ENCODE results near the gene NFIA. TPM values are rescaled to one million over a fixed set of nuclear protein-coding genes. Genes with fewer than 3 reads are reported as not detected.
A peak's percentile ranks its signal among the peaks of the same experiment; 100 is the strongest.

NFIA gene
- total and polyA plus RNA-seq, 2 donors (not counting 1 experiment from before 2014, with no cell fraction given): 0.28 to 0.54 TPM

GRCh38 chr1:61254634-61255357, 172.4 kb downstream of the NFIA start:
- H3K9me3 Mint-ChIP-seq (ENCODE audit: insufficient read depth): no peaks in the 10 kb centered on the region
- H3K27ac ChIP-seq (ENCODE audit: low read length in 2 of 2): no peak overlapping the region
- H4K20me1 ChIP-seq (ENCODE audit: control insufficient read depth, insufficient read depth, low read length, poor library complexity, severe bottlenecking): no peaks in the 10 kb centered on the region
- peaks cover 9% of the 10 kb centered on the region for H3K27me3 Mint-ChIP-seq
- H3K4me2 ChIP-seq (replicated peaks; ENCODE audit: low read depth, low read length, poor library complexity, severe bottlenecking): peak overlapping the region; percentile 9
- no peaks in the 10 kb centered on the region for H3K36me3 ChIP-seq (replicated peaks in 1 of 2; ENCODE audit: control extremely low read depth in 1 of 2, control insufficient read depth in 1 of 2, extremely low read depth in 1 of 2, insufficient read depth in 2 of 2, low read length in 1 of 2)
- intact Hi-C loops (cut with micrococcal nuclease): no loop called here
- WGBS (ENCODE audit: insufficient coverage): 0% methylated on average over 3 of the region's 6 CpGs
- no peaks in the 10 kb centered on the region for H3K27me3 ChIP-seq (replicated peaks in 1 of 4; ENCODE audit: control extremely low read depth in 1 of 4, control insufficient read depth in 3 of 4, insufficient read depth in 4 of 4, low read length in 3 of 4)
- H3K4me1 Mint-ChIP-seq: peaks cover 12% of the 10 kb centered on the region
- ChIA-PET POLR2A (no interaction called here), CTCF (no interaction called here)
- no peak for DNase-seq
- no peaks in the 10 kb centered on the region for H3K9me3 ChIP-seq (ENCODE audit: control extremely low read depth in 1 of 3, control insufficient read depth in 2 of 3, insufficient read depth in 1 of 3, low read length in 2 of 3)
- peaks cover 0 to 5% of the 10 kb centered on the region in 2 donors for H3K4me1 ChIP-seq (ENCODE audit: control insufficient read depth in 2 of 2, insufficient read depth in 2 of 2, low read length in 2 of 2)
- no peak overlapping the region for H3K4me3 ChIP-seq (ENCODE audit: control extremely low read depth in 1 of 5, extremely low read depth in 1 of 5, insufficient read depth in 1 of 5, low read depth in 2 of 5, low read length in 4 of 5)
- no peak overlapping the region for H3K9ac ChIP-seq (ENCODE audit: low read length)
- TF ChIP-seq EZH2 (IDR thresholded peaks at IDR 0.05; ENCODE audit: borderline replicate concordance, insufficient read depth, low read depth, low read length, poor library complexity, severe bottlenecking): no peak
- no peak for TF ChIP-seq CTCF (IDR thresholded peaks at IDR 0.05)
- H3K79me2 ChIP-seq (ENCODE audit: control insufficient read depth, insufficient read depth, low read length): no peaks in the 10 kb centered on the region
- H3K4me3 Mint-ChIP-seq: no peak overlapping the region
- no peak overlapping the region for H3K27ac Mint-ChIP-seq
- H2AFZ ChIP-seq (ENCODE audit: insufficient read depth, low read depth, low read length, poor library complexity, severe bottlenecking): peak overlapping the region; percentile 9
- no peak for ATAC-seq (ENCODE audit: low read depth)

- Histone ChIP-seq H3K9me3 (ENCODE audit: control extremely low read depth in 1 of 3, control insufficient read depth in 2 of 3, insufficient read depth in 1 of 3, low read length in 2 of 3) (no peaks in the 10 kb centered on the region), H3K4me3 (ENCODE audit: control extremely low read depth in 1 of 5, extremely low read depth in 1 of 5, insufficient read depth in 1 of 5, low read depth in 2 of 5, low read length in 4 of 5) (no peak overlapping the region), H4K20me1 (ENCODE audit: control insufficient read depth, insufficient read depth, low read length, poor library complexity, severe bottlenecking) (no peaks in the 10 kb centered on the region), H2AFZ (ENCODE audit: insufficient read depth, low read depth, low read length, poor library complexity, severe bottlenecking) (peak overlapping the region; percentile 9), H3K79me2 (ENCODE audit: control insufficient read depth, insufficient read depth, low read length) (no peaks in the 10 kb centered on the region), H3K4me1 (ENCODE audit: control insufficient read depth in 2 of 2, insufficient read depth in 2 of 2, low read length in 2 of 2) (peaks cover 0 to 5% of the 10 kb centered on the region in 2 donors), H3K27ac (ENCODE audit: low read length in 2 of 2) (no peak overlapping the region), H3K36me3 (replicated peaks in 1 of 2; ENCODE audit: control extremely low read depth in 1 of 2, control insufficient read depth in 1 of 2, extremely low read depth in 1 of 2, insufficient read depth in 2 of 2, low read length in 1 of 2) (no peaks in the 10 kb centered on the region), H3K9ac (ENCODE audit: low read length) (no peak overlapping the region), H3K4me2 (replicated peaks; ENCODE audit: low read depth, low read length, poor library complexity, severe bottlenecking) (peak overlapping the region; percentile 9), H3K27me3 (replicated peaks in 1 of 4; ENCODE audit: control extremely low read depth in 1 of 4, control insufficient read depth in 3 of 4, insufficient read depth in 4 of 4, low read length in 3 of 4) (no peaks in the 10 kb centered on the region)
- intact Hi-C loops (cut with micrococcal nuclease): no loop called here
- WGBS (ENCODE audit: insufficient coverage): 8% methylated on average over 2 of the region's 3 CpGs
- Mint-ChIP-seq H3K27me3 (peaks cover 10% of the 10 kb centered on the region), H3K4me1 (peaks cover 12% of the 10 kb centered on the region), H3K4me3 (no peak overlapping the region), H3K9me3 (ENCODE audit: insufficient read depth) (no peaks in the 10 kb centered on the region), H3K27ac (no peak overlapping the region)
- CTCF ChIA-PET: interaction anchor here (1.2 kb wide), 1 partner anchor 8 kb away, joined by 3 read pairs; no protein-coding TSS in a partner anchor
- TF ChIP-seq EZH2 (IDR thresholded peaks at IDR 0.05; ENCODE audit: borderline replicate concordance, insufficient read depth, low read depth, low read length, poor library complexity, severe bottlenecking) (no peak), CTCF (IDR thresholded peaks at IDR 0.05) (no peak)
- DNase-seq (no peak), ATAC-seq (ENCODE audit: low read depth) (no peak)
- POLR2A ChIA-PET: no interaction called here
Measured at GRCh38 chr1:61255358-61255703, 173.0 kb downstream of the NFIA start.

All from B cell (primary cell).